Lower leg skin (tissue), 3 donors: ENCODE data around the gene SIN3B.

ENCODE experiments used
- POLR2A ChIP-seq, 2 donors: fragments of 450-650 bp; IDR thresholded peaks; one replicate each; pipeline ENCODE4 v1.6.1; 2016 to 2017; ENCODE audit warnings: antibody characterized with exemption in 2 of 2, mild to moderate bottlenecking in 1 of 2, moderate library complexity in 1 of 2
- TF ChIP-seq, protein P1 (sequence below), 3 donors: fragments of 450-650 bp; IDR thresholded peaks; one replicate each; pipeline ENCODE4 v1.5.1; 2016; ENCODE audit warnings: antibody characterized with exemption in 3 of 3, mild to moderate bottlenecking in 3 of 3, moderate library complexity in 2 of 3

DNA sequence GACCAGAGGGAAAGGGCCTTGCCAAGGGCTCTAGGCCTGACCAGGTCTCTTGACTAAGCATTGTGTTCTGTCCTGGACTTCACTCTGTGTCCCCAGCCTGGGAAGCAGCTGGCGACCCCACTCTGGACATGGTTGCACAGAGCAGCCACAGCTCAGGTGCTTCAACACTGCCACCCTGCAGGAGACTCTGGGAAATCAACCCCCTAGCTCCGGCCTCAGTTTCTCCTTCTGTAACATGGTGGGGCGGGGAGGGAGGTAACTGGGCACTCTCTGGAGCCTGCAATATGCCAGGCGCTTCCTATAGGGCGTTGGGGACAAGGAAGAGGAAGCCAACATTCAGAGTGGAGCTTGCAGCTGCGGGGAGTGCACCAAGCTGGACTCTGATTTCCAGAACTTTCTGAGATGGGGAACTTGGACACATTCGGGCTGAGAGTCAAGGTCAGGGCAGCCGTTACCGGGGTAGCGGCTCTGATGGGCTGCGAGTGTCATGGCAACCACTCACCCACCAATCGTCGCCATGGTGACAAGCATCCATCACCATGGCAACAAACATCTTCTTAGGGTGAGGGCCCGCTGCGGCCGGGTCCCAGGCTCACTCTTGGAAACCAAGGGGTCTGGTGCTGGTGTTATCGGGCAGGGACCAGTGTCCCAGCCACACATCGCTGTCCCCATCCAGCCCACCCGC is 72.4 kb downstream of the SIN3B start:
- TF ChIP-seq, protein P1, sequence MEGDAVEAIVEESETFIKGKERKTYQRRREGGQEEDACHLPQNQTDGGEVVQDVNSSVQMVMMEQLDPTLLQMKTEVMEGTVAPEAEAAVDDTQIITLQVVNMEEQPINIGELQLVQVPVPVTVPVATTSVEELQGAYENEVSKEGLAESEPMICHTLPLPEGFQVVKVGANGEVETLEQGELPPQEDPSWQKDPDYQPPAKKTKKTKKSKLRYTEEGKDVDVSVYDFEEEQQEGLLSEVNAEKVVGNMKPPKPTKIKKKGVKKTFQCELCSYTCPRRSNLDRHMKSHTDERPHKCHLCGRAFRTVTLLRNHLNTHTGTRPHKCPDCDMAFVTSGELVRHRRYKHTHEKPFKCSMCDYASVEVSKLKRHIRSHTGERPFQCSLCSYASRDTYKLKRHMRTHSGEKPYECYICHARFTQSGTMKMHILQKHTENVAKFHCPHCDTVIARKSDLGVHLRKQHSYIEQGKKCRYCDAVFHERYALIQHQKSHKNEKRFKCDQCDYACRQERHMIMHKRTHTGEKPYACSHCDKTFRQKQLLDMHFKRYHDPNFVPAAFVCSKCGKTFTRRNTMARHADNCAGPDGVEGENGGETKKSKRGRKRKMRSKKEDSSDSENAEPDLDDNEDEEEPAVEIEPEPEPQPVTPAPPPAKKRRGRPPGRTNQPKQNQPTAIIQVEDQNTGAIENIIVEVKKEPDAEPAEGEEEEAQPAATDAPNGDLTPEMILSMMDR (IDR thresholded peaks at IDR 0.05) = no peak
- no peak for TF ChIP-seq POLR2A (IDR thresholded peaks at IDR 0.05)
